ENCODE results near the gene KANK4. TPM values are rescaled to one million over a fixed set of nuclear protein-coding genes. Genes with fewer than 3 reads are reported as not detected.
A peak's percentile ranks its signal among the peaks of the same experiment; 100 is the strongest.

KANK4 gene
- total RNA-seq, 6 experiments from 2014 or later, result not detected

DNA sequence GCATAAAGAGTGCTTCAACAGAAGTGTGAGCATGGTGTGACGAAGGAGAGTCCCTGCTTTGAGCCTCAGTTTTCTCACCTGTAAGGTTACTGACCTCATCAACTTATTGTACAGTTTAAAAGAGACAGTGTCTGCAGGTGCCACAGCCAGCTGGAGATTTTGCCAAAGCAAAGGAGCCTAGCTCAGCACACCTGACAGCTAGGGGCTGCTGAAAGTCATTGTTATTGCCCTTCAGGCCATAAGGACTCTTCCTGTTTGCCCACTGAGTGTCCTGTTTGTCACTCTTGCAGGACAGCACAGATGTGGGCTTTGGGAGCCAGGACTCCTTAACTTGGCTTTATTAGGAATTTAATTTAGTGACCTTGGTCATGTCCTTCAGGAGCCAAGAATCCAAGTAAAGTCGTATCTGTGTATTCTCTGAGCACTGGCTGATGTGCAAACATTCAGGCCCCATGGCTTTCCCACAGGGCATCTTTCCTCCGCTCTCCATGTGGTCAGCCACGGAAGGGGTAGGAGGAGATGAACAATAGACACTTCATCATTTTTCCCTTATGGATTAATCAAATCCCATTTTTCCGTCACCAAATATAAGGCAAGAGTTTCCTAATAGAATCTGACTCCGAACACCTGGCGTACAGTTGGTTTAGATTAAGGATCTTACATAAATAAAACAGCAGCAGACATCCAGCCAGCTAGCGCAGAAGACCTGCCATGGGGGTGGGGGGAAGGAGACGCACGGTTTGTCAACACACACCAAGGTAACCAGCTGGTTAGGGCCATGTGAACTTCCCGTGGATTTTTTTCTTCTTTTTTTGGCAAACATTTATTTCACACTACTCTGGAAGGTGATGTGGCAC lies 43.1 kb upstream of the KANK4 start:
- DNase-seq, result no peak
- peaks cover 7% of the 10 kb centered on the region; the same call in 1 of the 2 replicates for H3K27me3 Mint-ChIP-seq (ENCODE audit: insufficient read depth)
- H3K9me3 Mint-ChIP-seq, result peaks cover 4% of the 10 kb centered on the region; the same call in 1 of the 2 replicates
- H3K4me3 Mint-ChIP-seq, result no peak overlapping the region
- no peak overlapping the region for H3K27ac Mint-ChIP-seq
- no peaks in the 10 kb centered on the region for H3K36me3 Mint-ChIP-seq (ENCODE audit: low read depth)
- H3K4me1 Mint-ChIP-seq (ENCODE audit: low read depth), result no peaks in the 10 kb centered on the region
- TF ChIP-seq, protein P1, sequence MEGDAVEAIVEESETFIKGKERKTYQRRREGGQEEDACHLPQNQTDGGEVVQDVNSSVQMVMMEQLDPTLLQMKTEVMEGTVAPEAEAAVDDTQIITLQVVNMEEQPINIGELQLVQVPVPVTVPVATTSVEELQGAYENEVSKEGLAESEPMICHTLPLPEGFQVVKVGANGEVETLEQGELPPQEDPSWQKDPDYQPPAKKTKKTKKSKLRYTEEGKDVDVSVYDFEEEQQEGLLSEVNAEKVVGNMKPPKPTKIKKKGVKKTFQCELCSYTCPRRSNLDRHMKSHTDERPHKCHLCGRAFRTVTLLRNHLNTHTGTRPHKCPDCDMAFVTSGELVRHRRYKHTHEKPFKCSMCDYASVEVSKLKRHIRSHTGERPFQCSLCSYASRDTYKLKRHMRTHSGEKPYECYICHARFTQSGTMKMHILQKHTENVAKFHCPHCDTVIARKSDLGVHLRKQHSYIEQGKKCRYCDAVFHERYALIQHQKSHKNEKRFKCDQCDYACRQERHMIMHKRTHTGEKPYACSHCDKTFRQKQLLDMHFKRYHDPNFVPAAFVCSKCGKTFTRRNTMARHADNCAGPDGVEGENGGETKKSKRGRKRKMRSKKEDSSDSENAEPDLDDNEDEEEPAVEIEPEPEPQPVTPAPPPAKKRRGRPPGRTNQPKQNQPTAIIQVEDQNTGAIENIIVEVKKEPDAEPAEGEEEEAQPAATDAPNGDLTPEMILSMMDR (IDR thresholded peaks at IDR 0.05), result no peak

DNA sequence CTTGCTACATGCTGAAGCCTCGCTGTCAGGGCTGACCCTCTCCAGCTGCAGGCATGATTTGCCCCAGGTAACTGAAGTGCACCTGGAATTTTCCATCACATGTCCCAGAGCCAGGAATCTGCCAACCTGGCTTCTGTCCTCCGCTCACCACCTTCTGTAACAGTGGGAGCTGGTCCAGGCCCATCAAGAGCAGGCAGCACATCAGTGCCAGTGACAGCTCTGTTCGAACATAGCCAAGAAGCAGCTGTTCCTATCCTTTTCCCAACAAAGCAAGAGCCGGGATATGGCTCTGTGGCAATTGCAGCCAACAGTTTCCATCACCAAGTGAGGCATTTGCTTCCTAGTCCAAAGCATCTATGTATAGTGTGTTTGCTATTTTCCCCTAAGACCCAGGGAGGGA lies 42.2 kb upstream of the KANK4 start:
- H3K36me3 Mint-ChIP-seq (ENCODE audit: low read depth), result no peaks in the 10 kb centered on the region
- no peak overlapping the region for H3K4me3 Mint-ChIP-seq
- H3K9me3 Mint-ChIP-seq, result peaks cover 4% of the 10 kb centered on the region; the same call in 1 of the 2 replicates
- no peak overlapping the region for H3K27ac Mint-ChIP-seq
- no peaks in the 10 kb centered on the region; the same call in 1 of the 2 replicates for H3K4me1 Mint-ChIP-seq (ENCODE audit: low read depth)
- no peak for DNase-seq
- TF ChIP-seq, protein P1 (IDR thresholded peaks at IDR 0.05), result no peak
- peaks cover 7% of the 10 kb centered on the region; the same call in 1 of the 2 replicates for H3K27me3 Mint-ChIP-seq (ENCODE audit: insufficient read depth)

DNA sequence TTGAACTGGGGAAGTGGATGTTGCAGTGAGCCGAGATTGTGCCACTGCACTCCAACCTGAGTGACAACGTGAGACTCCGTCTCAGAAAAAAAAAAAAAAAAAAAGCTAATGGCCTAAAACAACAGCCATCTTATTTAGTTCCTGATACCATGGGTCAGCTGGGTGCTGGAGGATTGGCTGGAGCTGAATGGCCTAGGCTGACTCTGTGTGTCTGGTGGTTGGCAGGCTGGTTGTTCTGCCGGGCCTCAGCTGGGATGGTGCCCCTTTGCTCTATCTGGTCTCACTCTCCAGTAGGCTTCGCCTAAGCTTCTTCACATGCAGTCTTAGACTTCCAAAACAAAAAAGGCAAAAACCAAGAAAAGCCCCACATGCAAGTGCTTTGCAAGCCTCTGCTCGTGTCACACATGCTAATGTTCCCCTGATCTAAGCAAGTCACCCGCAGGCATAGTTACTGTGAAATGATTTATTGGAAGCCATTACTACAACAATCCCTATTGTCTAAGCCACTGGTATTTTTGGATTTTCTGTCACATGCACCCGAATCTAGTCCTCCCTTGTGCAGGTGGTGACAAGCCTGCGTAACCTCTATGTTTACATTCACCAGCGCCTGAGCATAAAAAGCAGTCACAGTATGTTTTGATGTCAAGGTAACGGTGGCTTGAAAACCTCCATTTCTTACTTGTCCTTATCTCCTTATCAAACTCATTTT lies 39.6 kb upstream of the KANK4 start:
- H3K27ac Mint-ChIP-seq, result no peak overlapping the region

DNA sequence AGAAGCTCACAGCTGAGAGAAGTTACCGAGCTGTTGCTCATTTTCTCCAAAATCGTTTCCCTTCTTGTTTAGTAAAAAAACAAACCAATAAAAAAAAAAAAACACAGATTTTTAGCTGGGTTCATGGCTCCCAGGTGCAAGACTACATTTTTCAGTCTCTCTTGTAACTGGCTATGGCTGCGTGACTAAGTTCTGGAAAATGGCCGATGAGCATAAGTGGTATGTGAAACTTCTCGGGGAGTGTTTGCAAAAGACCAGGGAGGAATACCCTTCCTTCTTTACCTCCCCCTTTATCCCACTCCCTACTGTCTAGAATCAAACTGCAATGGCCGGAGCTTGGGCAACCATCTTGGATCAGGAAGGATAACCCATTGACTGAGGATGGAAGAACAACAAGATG lies 38.7 kb upstream of the KANK4 start:
- Mint-ChIP-seq H3K27me3 (ENCODE audit: insufficient read depth) (peaks cover 7% of the 10 kb centered on the region), H3K4me1 (ENCODE audit: low read depth) (no peaks in the 10 kb centered on the region; the same call in 1 of the 2 replicates), H3K27ac (no peak overlapping the region), H3K36me3 (ENCODE audit: low read depth) (no peaks in the 10 kb centered on the region), H3K4me3 (no peak overlapping the region), H3K9me3 (peaks cover 11% of the 10 kb centered on the region; the same call in 1 of the 2 replicates)
- no peak for DNase-seq
- TF ChIP-seq, protein P1 (IDR thresholded peaks at IDR 0.05), result no peak

More for the DNA sequence above, 39.6 kb upstream of the KANK4 start:
- Mint-ChIP-seq H3K4me3 (no peak overlapping the region), H3K27me3 (ENCODE audit: insufficient read depth) (peaks cover 7% of the 10 kb centered on the region; the same call in 1 of the 2 replicates), H3K36me3 (ENCODE audit: low read depth) (no peaks in the 10 kb centered on the region), H3K4me1 (ENCODE audit: low read depth) (no peaks in the 10 kb centered on the region; the same call in 1 of the 2 replicates), H3K9me3 (peaks cover 4% of the 10 kb centered on the region; the same call in 1 of the 2 replicates)
- TF ChIP-seq, protein P1 (IDR thresholded peaks at IDR 0.05), result no peak
- no peak for DNase-seq

DNA sequence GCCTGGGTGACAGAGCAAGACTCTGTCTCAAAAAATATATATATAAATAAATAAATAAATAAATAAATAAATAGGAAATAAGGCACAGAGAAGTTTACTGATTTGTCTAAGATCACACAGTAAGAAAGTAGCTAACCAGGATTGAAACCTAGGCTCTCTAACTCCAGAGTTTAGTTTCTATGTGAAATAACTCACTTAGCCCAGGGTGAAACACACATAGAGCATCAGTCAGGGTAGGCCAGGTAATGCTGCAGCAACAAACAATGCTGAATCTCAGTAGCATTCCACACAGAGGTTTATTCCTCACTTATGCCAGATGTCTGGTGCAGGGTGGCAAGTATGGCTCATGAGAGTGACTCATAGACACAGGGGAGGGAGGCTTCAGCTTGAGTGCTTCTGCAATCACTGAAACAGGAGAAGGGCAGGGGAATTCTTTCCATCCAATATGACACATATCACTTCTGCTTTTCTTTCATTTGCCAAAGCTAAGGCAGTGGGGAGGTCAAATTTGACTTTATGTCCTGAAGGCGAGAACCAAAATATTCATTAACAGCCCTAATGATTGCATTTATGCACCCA lies 37.1 kb upstream of the KANK4 start:
- Mint-ChIP-seq H3K9me3 (peaks cover 9% of the 10 kb centered on the region; the same call in 1 of the 2 replicates), H3K27me3 (ENCODE audit: insufficient read depth) (peaks cover 5% of the 10 kb centered on the region), H3K27ac (no peak overlapping the region), H3K4me1 (ENCODE audit: low read depth) (no peaks in the 10 kb centered on the region; the same call in 1 of the 2 replicates), H3K36me3 (ENCODE audit: low read depth) (no peaks in the 10 kb centered on the region), H3K4me3 (no peak overlapping the region)
- TF ChIP-seq, protein P1 (IDR thresholded peaks at IDR 0.05), result no peak
- DNase-seq, result peak; percentile 46
